Nucleus accumbens (tissue), 56 donors: ENCODE results near the gene KLHDC10.
A peak's percentile ranks its signal among the peaks of the same experiment; 100 is the strongest.
"Not testable (repeated sequence)": the region's sequence is repeated elsewhere in the genome, so short reads cannot be mapped to it uniquely, and the experiment has no call there.

Experiments used
- DNase-seq, 56 donors: peaks; one replicate each; lab custom pipeline; 2025; lab: John Stamatoyannopoulos, UW

The KLHDC10 gene

GRCh38 chr7:130139193-130139960 lies 69.0 kb downstream of the KLHDC10 start:
- DNase-seq: no peak

- DNase-seq: no peak
These were observed 70.3 kb downstream of the KLHDC10 start for GRCh38 chr7:130140551-130141160.

- DNase-seq: peak in 50 of 56 donors; percentile 11 to 91 (median 52)
These were observed 71.0 kb downstream of the KLHDC10 start for GRCh38 chr7:130141161-130141883.

- peak in 1 of 56 donors; percentile 70 for DNase-seq
These were observed 71.7 kb downstream of the KLHDC10 start for GRCh38 chr7:130141884-130142653.

GRCh38 chr7:130142654-130143333 lies 72.5 kb downstream of the KLHDC10 start:
- DNase-seq: no peak

- DNase-seq: no peak
These were observed 73.0 kb downstream of the KLHDC10 start for GRCh38 chr7:130143334-130143732.

GRCh38 chr7:130143986-130144311 lies 73.6 kb downstream of the KLHDC10 start:
- DNase-seq: no peak

- no peak for DNase-seq
These were observed 74.2 kb downstream of the KLHDC10 start for GRCh38 chr7:130144312-130145171.

- DNase-seq: no peak
These were observed 75.2 kb downstream of the KLHDC10 start for GRCh38 chr7:130145424-130146100.

- DNase-seq: not testable (repeated sequence)
These were observed 75.8 kb downstream of the KLHDC10 start for GRCh38 chr7:130146142-130146541.

GRCh38 chr7:130146693-130147405 lies 76.5 kb downstream of the KLHDC10 start:
- no peak for DNase-seq

- DNase-seq: no peak
These were observed 77.5 kb downstream of the KLHDC10 start for GRCh38 chr7:130147710-130148325.

- DNase-seq: no peak
These were observed 78.2 kb downstream of the KLHDC10 start for GRCh38 chr7:130148561-130148960.

- no peak for DNase-seq
These were observed 79.2 kb downstream of the KLHDC10 start for GRCh38 chr7:130149281-130150139.

GRCh38 chr7:130150587-130150986 lies 80.3 kb downstream of the KLHDC10 start:
- DNase-seq: no peak
